NCI-H1694 treated with DMSO at 0.1 percent for 48 hours (cell line): ENCODE data around the gene AZI2.

ENCODE experiments used
- DNase-seq: peaks from one replicate; lab custom pipeline; 2025; lab: John Stamatoyannopoulos, UW

Gene AZI2

DNA sequence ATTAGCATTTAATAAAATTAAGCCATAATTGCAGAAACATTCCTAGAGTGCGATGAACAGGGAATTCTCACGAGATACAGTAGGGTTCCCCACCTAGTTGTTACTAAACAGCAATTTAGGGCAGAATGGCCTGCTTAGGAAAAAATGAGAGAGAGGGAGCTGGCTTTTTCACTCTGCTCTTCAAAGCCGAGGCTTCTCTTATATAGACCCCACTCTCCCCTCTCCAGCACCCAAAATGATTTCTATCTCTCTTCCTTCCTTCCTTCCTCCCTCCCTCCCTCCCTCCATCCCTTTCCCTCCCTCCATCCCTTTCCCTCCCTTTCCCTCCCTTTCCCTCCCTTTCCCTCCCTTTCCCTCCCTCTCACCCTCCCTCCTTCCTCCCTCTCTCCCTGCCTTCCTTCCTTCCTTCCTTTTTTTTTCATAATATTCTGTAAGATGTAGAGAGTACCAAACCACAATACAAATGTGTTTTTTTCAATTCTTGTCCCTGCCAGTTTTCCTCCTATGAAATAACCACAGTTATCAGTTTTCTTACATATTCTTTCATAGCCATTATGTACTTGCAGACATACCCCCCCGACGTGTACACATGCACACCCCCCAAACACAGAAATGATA, 48.2 kb downstream of the AZI2 start:
- no peak for DNase-seq

DNA sequence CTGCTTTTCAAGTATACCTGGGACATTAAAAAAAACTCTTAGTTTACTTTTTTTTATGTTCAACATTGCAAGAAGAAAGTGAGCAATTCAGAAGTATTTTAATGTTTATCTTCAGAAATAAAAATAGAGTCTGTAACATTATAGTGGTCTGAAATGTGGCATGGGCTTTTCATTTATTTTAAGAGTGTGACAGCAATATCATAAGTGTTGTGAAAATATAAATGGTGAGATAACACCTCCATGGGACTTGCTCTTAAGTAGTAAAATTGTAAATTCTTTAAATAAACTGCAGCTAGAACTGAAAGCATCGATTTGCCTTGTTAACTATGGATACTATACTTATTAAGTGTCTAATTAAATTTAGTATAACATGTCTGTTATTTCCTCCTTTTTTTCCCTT, 48.9 kb downstream of the AZI2 start:
- no peak for DNase-seq

GRCh38 chr3:28295898-28296490, 52.6 kb downstream of the AZI2 start:
- DNase-seq, result no peak

- DNase-seq, result no peak
Measured at GRCh38 chr3:28294667-28295413, 53.8 kb downstream of the AZI2 start.

- no peak for DNase-seq
Measured at GRCh38 chr3:28292622-28293021, 56.0 kb downstream of the AZI2 start.

GRCh38 chr3:28291577-28291976, 57.0 kb downstream of the AZI2 start:
- no peak for DNase-seq

GRCh38 chr3:28290863-28291300, 57.7 kb downstream of the AZI2 start:
- DNase-seq, result no peak

DNA sequence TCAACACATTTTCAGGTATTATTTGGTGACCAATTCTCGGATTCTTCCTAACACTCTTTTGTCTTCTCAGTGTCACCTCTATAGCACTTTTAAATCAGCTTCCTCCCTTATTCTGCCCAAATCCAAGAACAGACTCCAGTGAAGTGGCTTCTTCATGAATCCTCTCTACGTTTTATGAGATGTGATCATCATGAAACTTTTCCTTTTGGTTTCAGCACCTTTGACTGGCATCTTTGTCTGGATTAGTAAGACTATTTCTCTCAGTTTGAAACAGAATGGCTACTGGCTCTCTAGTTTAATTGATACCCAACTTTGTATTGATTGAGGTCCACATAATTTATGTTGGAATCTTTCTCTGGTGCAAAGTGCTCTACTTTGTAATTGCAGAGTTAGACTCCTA, 61.6 kb downstream of the AZI2 start:
- DNase-seq, result no peak

DNA sequence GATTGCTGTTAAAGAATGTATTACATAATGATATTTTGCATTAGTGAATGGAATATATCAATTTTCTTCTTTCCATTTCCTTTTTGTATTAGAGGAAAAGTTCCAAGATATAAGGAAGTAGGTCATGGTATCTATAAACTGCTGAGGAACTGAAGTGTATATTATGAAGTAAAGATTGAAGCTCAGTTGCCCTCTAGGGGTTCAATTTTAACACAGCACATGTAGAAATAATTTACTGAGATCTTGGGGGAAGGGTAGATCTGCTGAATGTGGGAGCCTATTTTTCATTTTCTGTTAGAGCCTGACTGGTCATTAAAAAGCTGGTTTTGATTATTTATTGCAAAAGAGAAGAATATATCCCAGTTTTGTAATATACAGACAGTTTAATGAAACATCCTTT, 62.0 kb downstream of the AZI2 start:
- peak; percentile 1 for DNase-seq

- peak; percentile 65 for DNase-seq
Measured at GRCh38 chr3:28280781-28281180, 67.8 kb downstream of the AZI2 start.

DNA sequence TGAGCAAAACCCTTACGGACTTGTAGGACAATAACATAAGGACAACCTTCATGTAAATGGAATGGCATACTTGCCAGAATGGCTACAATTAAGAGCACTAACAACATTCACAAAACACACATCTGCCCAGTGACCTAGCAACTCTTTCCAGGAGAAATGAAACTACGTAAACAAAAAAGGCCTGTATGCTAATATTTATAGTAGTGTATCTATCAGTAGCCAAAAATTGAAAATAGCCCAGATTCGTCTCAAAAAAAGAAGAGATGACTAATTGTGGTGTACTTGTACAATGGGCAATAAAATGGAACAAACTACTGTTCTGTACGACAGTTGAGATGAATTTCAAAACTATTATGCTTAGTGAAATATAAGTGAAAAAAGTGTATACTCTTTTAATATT, 68.9 kb downstream of the AZI2 start:
- DNase-seq, result no peak

DNA sequence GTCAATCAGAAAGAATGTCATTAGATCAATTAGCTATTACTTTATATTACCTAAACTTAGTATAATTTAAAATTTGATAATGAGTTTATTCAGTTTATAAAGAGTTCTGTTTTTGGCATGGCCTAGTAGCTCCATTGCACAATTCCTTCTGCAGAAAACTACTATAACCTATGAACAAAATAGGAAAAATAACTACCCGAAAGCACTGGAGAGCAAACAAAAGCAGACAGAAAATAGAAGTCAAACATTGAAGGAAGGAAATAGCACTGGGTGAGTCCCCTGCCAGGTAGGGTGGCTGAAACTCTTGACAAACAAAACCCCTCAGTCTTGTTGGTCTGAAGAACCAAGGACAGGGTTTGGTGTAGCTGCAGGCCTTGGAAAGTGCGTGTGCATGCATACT, 69.7 kb downstream of the AZI2 start:
- DNase-seq, result no peak

GRCh38 chr3:28273837-28274236, 74.8 kb downstream of the AZI2 start:
- DNase-seq, result no peak
